ENCODE measurements around the gene STK25.

The STK25 gene

DNA sequence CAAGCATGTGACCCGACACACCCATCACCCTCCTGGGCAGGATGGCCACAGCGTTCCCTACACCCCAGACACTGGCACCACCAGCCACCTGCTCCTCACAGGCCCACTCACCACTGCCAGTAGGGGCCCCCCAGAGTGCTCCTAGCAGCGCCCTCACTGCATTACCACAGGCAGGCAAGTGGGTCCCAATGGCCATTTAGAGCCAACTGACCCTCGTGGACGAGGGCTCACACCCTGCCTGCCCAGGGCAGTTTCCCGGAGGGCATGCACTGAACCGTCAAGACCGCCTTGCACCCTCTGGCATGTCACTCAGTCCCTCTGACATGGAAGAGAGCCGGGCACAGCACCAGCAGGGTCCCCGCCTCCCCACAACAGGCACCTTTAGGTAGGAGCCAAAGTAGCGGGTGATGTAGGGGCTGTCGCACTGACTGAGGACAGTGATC is 7.3 kb downstream of the STK25 start:
- DNase-seq (ENCODE audit: low spot score) (no peak), ATAC-seq (ENCODE audit: low read depth) (no peak)
- Histone ChIP-seq H3K36me3 (ENCODE audit: low read depth) (peaks cover 41% of the 10 kb centered on the region), H3K4me3 (ENCODE audit: severe bottlenecking) (no peak overlapping the region), H3K4me1 (ENCODE audit: insufficient read depth, poor library complexity, severe bottlenecking) (no peaks in the 10 kb centered on the region), H3K9me3 (ENCODE audit: severe bottlenecking) (no peaks in the 10 kb centered on the region), H3K27me3 (ENCODE audit: insufficient read depth, poor library complexity, severe bottlenecking) (no peaks in the 10 kb centered on the region), H3K27ac (ENCODE audit: poor library complexity, severe bottlenecking) (no peak overlapping the region)
- TF ChIP-seq, protein P1, sequence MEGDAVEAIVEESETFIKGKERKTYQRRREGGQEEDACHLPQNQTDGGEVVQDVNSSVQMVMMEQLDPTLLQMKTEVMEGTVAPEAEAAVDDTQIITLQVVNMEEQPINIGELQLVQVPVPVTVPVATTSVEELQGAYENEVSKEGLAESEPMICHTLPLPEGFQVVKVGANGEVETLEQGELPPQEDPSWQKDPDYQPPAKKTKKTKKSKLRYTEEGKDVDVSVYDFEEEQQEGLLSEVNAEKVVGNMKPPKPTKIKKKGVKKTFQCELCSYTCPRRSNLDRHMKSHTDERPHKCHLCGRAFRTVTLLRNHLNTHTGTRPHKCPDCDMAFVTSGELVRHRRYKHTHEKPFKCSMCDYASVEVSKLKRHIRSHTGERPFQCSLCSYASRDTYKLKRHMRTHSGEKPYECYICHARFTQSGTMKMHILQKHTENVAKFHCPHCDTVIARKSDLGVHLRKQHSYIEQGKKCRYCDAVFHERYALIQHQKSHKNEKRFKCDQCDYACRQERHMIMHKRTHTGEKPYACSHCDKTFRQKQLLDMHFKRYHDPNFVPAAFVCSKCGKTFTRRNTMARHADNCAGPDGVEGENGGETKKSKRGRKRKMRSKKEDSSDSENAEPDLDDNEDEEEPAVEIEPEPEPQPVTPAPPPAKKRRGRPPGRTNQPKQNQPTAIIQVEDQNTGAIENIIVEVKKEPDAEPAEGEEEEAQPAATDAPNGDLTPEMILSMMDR (IDR thresholded peaks at IDR 0.05; ENCODE audit: poor library complexity, severe bottlenecking): no peak

DNA sequence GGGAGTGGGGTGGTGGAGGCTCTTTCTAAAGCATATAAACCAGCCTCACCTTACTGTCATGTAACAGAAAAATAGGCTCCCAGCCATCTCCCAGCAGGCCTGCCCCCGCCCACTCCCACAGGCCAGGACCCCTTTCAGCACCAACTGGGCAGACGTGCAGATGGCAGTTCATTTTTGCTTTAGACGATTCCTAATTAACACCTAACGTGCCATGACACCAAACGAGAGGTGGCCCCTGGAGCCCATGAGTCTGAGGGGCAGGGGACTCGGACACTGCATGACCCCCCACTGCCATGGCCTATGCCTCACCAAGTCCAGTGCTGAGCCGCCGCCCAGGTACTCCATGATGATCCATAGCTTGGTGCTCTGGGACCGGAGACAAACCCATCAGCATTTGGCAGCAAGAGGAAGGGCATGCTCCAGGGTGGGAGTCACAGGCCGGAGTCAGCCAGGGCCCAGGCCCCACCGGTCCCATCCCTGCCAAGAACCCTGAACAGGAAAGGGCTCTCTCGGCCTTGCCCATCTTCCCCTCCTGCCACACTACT is 7.9 kb downstream of the STK25 start:
- Histone ChIP-seq H3K36me3 (ENCODE audit: low read depth) (peaks cover 41% of the 10 kb centered on the region), H3K27me3 (ENCODE audit: insufficient read depth, poor library complexity, severe bottlenecking) (no peaks in the 10 kb centered on the region), H3K9me3 (ENCODE audit: severe bottlenecking) (no peaks in the 10 kb centered on the region), H3K4me3 (ENCODE audit: severe bottlenecking) (no peak overlapping the region), H3K27ac (ENCODE audit: poor library complexity, severe bottlenecking) (no peak overlapping the region), H3K4me1 (ENCODE audit: insufficient read depth, poor library complexity, severe bottlenecking) (no peaks in the 10 kb centered on the region)
- DNase-seq (ENCODE audit: low spot score) (no peak), ATAC-seq (ENCODE audit: low read depth) (no peak)
- TF ChIP-seq, protein P1 (IDR thresholded peaks at IDR 0.05; ENCODE audit: poor library complexity, severe bottlenecking): no peak

DNA sequence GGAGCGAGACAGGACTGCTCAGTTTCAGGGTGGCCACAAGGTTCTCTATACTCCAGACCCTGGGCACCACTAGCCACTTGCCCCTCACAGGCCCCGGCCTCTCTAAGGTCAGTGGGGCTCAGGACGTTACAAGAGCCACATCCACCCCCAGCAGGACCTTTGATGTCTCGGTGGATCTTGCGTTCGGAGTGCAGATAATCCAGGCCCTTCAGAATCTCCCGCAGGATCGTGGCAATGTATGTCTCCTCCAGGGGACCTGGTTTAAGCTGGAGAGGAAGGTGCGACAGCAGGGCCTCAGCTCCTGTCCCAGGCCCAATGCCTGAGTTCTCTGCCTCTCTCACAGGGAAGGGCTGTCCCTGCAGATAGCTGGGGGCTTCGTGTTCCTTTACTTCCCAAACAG is 8.4 kb downstream of the STK25 start:
- no peak overlapping the region for H3K27ac ChIP-seq (ENCODE audit: poor library complexity, severe bottlenecking)

GRCh38 chr2:241499146-241499965 is 9.0 kb downstream of the STK25 start:
- no peak for DNase-seq (ENCODE audit: low spot score)
- ATAC-seq (ENCODE audit: low read depth): no peak
- TF ChIP-seq, protein P1 (IDR thresholded peaks at IDR 0.05; ENCODE audit: poor library complexity, severe bottlenecking): no peak

More for the DNA sequence above, 8.4 kb downstream of the STK25 start:
- H3K9me3 ChIP-seq (ENCODE audit: severe bottlenecking): no peaks in the 10 kb centered on the region
- H3K36me3 ChIP-seq (ENCODE audit: low read depth): peaks cover 42% of the 10 kb centered on the region
- no peak for ATAC-seq (ENCODE audit: low read depth)
- no peaks in the 10 kb centered on the region for H3K27me3 ChIP-seq (ENCODE audit: insufficient read depth, poor library complexity, severe bottlenecking)
- no peaks in the 10 kb centered on the region for H3K4me1 ChIP-seq (ENCODE audit: insufficient read depth, poor library complexity, severe bottlenecking)
- TF ChIP-seq, protein P1 (IDR thresholded peaks at IDR 0.05; ENCODE audit: poor library complexity, severe bottlenecking): no peak
- H3K4me3 ChIP-seq (ENCODE audit: severe bottlenecking): no peak overlapping the region
- no peak for DNase-seq (ENCODE audit: low spot score)

More at GRCh38 chr2:241499146-241499965, 9.0 kb downstream of the STK25 start:
- Histone ChIP-seq H3K4me1 (ENCODE audit: insufficient read depth, poor library complexity, severe bottlenecking) (no peaks in the 10 kb centered on the region), H3K4me3 (ENCODE audit: severe bottlenecking) (no peak overlapping the region), H3K36me3 (ENCODE audit: low read depth) (peaks cover 48% of the 10 kb centered on the region), H3K27ac (ENCODE audit: poor library complexity, severe bottlenecking) (no peak overlapping the region), H3K9me3 (ENCODE audit: severe bottlenecking) (no peaks in the 10 kb centered on the region), H3K27me3 (ENCODE audit: insufficient read depth, poor library complexity, severe bottlenecking) (no peaks in the 10 kb centered on the region)

Measured in RWPE2 (cell line).